ENCODE measurements around the gene AZGP1. TPM values are rescaled to one million over a fixed set of nuclear protein-coding genes. Genes with fewer than 3 reads are reported as not detected.

AZGP1 gene
- total and polyA plus RNA-seq, 2 of the 13 experiments (the other 11 are each of a cell fraction or from before 2014, with no cell fraction given) = 93.8 to 229 TPM

DNA sequence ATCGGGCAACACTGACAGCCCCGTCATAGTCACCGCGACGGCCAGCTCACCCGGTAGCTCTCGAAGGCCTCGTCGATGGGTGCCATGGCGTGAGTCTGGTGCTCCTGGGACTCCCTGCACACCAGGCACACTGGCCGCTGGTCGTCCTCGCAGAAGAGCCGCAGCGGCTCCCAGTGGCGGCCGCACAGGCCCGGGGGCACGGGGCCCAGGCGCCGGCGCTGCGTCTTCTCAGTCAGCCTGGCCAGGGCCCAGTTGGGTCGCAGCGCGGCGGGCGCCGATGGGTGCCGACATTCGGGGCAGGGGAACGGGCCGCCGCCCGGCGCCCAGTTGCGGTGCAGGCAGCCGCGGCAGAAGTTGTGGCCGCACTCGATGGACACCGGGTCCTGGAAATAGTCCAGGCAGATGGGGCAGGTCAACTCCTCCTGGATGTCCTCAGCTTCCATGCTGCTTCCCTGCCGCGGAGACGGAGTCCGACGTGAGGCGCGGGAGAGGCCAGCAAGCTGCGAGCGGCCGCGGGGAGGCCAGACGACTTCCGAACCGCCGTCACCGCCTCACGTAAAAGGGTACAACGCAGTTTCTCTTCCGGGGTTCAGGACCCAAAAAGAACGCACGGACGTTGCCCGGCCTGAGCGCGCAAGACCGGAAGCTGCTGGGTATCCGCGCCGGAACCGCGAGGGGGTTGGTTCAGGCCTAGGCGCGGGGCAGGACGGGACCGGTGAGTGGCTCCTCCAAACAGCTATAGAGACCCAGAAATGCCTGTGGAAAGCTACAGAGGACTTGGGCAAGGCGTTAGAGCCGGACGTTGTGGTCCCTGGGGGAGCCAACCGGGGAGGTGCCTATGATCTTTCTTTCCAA is 56.6 kb downstream of the AZGP1 start, which contains the start of gene TRIM4 (continued):
- TF ChIP-seq, protein P1, sequence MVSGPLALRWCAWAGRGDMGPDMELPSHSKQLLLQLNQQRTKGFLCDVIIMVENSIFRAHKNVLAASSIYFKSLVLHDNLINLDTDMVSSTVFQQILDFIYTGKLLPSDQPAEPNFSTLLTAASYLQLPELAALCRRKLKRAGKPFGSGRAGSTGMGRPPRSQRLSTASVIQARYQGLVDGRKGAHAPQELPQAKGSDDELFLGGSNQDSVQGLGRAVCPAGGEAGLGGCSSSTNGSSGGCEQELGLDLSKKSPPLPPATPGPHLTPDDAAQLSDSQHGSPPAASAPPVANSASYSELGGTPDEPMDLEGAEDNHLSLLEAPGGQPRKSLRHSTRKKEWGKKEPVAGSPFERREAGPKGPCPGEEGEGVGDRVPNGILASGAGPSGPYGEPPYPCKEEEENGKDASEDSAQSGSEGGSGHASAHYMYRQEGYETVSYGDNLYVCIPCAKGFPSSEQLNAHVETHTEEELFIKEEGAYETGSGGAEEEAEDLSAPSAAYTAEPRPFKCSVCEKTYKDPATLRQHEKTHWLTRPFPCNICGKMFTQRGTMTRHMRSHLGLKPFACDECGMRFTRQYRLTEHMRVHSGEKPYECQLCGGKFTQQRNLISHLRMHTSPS (CRISPR knock-in tag; IDR thresholded peaks at IDR 0.05; ENCODE audit: low read depth) = no peak
- TF ChIP-seq TEAD3 (CRISPR knock-in tag; optimal IDR thresholded peaks at IDR 0.05; ENCODE audit: borderline replicate concordance) (peak; percentile 48), KMT2A (CRISPR knock-in tag; IDR thresholded peaks at IDR 0.05) (peak; percentile 93; the same call in 1 of the 2 replicates), RFX3 (CRISPR knock-in tag; IDR thresholded peaks at IDR 0.05) (no peak), ZNF562 (CRISPR knock-in tag; IDR thresholded peaks at IDR 0.05; ENCODE audit: borderline replicate concordance) (peak; percentile 39; the same call in 1 of the 2 replicates), KLF9 (CRISPR knock-in tag; IDR thresholded peaks at IDR 0.05; ENCODE audit: low read depth) (0 out of 2 replicates have a peak, but pooled peaks have one; percentile 47), ZNF3 (CRISPR knock-in tag; IDR thresholded peaks at IDR 0.05) (no peak), ZBTB7A (CRISPR knock-in tag; IDR thresholded peaks at IDR 0.05) (no peak; the same call in 1 of the 2 replicates), GABPB1 (CRISPR knock-in tag; IDR thresholded peaks at IDR 0.05) (peak; percentile 98), ZNF501 (CRISPR knock-in tag; IDR thresholded peaks at IDR 0.05) (peak; percentile 82), ZSCAN30 (CRISPR knock-in tag; IDR thresholded peaks at IDR 0.05) (no peak; the same call in 1 of the 2 replicates)
- TF ChIP-seq, protein P2, sequence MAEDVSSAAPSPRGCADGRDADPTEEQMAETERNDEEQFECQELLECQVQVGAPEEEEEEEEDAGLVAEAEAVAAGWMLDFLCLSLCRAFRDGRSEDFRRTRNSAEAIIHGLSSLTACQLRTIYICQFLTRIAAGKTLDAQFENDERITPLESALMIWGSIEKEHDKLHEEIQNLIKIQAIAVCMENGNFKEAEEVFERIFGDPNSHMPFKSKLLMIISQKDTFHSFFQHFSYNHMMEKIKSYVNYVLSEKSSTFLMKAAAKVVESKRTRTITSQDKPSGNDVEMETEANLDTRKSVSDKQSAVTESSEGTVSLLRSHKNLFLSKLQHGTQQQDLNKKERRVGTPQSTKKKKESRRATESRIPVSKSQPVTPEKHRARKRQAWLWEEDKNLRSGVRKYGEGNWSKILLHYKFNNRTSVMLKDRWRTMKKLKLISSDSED (CRISPR knock-in tag; IDR thresholded peaks at IDR 0.05) = 0 out of 2 replicates have a peak, but pooled peaks have one; percentile 44
- TF ChIP-seq, protein P3, sequence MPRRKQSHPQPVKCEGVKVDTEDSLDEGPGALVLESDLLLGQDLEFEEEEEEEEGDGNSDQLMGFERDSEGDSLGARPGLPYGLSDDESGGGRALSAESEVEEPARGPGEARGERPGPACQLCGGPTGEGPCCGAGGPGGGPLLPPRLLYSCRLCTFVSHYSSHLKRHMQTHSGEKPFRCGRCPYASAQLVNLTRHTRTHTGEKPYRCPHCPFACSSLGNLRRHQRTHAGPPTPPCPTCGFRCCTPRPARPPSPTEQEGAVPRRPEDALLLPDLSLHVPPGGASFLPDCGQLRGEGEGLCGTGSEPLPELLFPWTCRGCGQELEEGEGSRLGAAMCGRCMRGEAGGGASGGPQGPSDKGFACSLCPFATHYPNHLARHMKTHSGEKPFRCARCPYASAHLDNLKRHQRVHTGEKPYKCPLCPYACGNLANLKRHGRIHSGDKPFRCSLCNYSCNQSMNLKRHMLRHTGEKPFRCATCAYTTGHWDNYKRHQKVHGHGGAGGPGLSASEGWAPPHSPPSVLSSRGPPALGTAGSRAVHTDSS (CRISPR knock-in tag; conservative IDR thresholded peaks at IDR 0.05) = no peak
- TF ChIP-seq, protein P4, sequence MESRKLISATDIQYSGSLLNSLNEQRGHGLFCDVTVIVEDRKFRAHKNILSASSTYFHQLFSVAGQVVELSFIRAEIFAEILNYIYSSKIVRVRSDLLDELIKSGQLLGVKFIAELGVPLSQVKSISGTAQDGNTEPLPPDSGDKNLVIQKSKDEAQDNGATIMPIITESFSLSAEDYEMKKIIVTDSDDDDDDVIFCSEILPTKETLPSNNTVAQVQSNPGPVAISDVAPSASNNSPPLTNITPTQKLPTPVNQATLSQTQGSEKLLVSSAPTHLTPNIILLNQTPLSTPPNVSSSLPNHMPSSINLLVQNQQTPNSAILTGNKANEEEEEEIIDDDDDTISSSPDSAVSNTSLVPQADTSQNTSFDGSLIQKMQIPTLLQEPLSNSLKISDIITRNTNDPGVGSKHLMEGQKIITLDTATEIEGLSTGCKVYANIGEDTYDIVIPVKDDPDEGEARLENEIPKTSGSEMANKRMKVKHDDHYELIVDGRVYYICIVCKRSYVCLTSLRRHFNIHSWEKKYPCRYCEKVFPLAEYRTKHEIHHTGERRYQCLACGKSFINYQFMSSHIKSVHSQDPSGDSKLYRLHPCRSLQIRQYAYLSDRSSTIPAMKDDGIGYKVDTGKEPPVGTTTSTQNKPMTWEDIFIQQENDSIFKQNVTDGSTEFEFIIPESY (CRISPR knock-in tag; IDR thresholded peaks at IDR 0.05) = no peak
- TF ChIP-seq, protein P5, sequence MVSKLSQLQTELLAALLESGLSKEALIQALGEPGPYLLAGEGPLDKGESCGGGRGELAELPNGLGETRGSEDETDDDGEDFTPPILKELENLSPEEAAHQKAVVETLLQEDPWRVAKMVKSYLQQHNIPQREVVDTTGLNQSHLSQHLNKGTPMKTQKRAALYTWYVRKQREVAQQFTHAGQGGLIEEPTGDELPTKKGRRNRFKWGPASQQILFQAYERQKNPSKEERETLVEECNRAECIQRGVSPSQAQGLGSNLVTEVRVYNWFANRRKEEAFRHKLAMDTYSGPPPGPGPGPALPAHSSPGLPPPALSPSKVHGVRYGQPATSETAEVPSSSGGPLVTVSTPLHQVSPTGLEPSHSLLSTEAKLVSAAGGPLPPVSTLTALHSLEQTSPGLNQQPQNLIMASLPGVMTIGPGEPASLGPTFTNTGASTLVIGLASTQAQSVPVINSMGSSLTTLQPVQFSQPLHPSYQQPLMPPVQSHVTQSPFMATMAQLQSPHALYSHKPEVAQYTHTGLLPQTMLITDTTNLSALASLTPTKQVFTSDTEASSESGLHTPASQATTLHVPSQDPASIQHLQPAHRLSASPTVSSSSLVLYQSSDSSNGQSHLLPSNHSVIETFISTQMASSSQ (IDR thresholded peaks at IDR 0.05; ENCODE audit: low read depth) = no peak
- TF ChIP-seq, protein P5 (CRISPR knock-in tag; IDR thresholded peaks at IDR 0.05; ENCODE audit: borderline replicate concordance) = peak; percentile 9; the same call in 1 of the 2 replicates

All from HepG2 (cell line).